SK-N-SH treated with all-trans-retinoic acid at 6 μM for 48 hours (cell line): ENCODE results near the gene IL3RA.
"Not testable (repeated sequence)": the region's sequence is repeated elsewhere in the genome, so short reads cannot be mapped to it uniquely, and the experiment has no call there.

Source experiments
- ATAC-seq: fragments of 200-7000 bp; cut with Tn5 transposase; 3 replicates; pipeline ENCODE4 v1.9.1; 2020; ENCODE audit warnings: mild to moderate bottlenecking, moderate library complexity
- ARNTL ChIP-seq: fragments of 450-650 bp; formaldehyde crosslinking; IDR thresholded peaks from 2 replicates; pipeline ENCODE4 v1.5.0; 2020; ENCODE audit warnings: low read depth, mild to moderate bottlenecking, moderate library complexity, borderline replicate concordance
- BACH2 ChIP-seq: fragments of 250-450 bp; sonication (Bioruptor Pico); IDR thresholded peaks from 2 replicates; pipeline ENCODE4 v1.9.0; 2021; ENCODE audit warnings: mild to moderate bottlenecking, borderline replicate concordance
- CREB5 ChIP-seq: fragments of 250-450 bp; sonication (Bioruptor Pico); IDR thresholded peaks from 2 replicates; pipeline ENCODE4 v1.5.1; 2020; ENCODE audit warnings: low read depth, mild to moderate bottlenecking, moderate library complexity
- CSDC2 ChIP-seq: fragments of 250-450 bp; sonication (Bioruptor Pico); IDR thresholded peaks from 2 replicates; pipeline ENCODE4 v1.5.0; 2020; ENCODE audit warnings: mild to moderate bottlenecking, moderate library complexity
- CSRNP3 ChIP-seq: fragments of 250-450 bp; sonication (Bioruptor Pico); IDR thresholded peaks from 2 replicates; pipeline ENCODE4 v1.5.1; 2021; ENCODE audit warnings: mild to moderate bottlenecking, moderate library complexity
- ESRRG ChIP-seq: fragments of 250-450 bp; sonication (Bioruptor Pico); IDR thresholded peaks from 2 replicates; pipeline ENCODE4 v1.6.1; 2021; ENCODE audit warnings: mild to moderate bottlenecking
- GLIS3 ChIP-seq: fragments of 250-450 bp; sonication (Bioruptor Pico); IDR thresholded peaks from 2 replicates; pipeline ENCODE4 v1.5.0; 2020; ENCODE audit warnings: mild to moderate bottlenecking, moderate library complexity
- ISL1 ChIP-seq: fragments of 250-450 bp; sonication (Bioruptor Pico); IDR thresholded peaks from 2 replicates; pipeline ENCODE4 v2.1.2; 2022; ENCODE audit warnings: mild to moderate bottlenecking, moderate library complexity
- PATZ1 ChIP-seq: fragments of 250-450 bp; sonication (Bioruptor Pico); IDR thresholded peaks from 2 replicates; pipeline ENCODE4 v1.8.0; 2020; ENCODE audit warnings: mild to moderate bottlenecking, moderate library complexity, borderline replicate concordance
- POU6F1 ChIP-seq: fragments of 250-450 bp; sonication (Bioruptor Pico); IDR thresholded peaks from 2 replicates; pipeline ENCODE4 v1.8.0; 2021; ENCODE audit warnings: low read depth, mild to moderate bottlenecking, moderate library complexity, borderline replicate concordance
- RARB ChIP-seq: fragments of 250-450 bp; sonication (Bioruptor Pico); IDR thresholded peaks from 2 replicates; pipeline ENCODE4 v1.8.0; 2021; ENCODE audit warnings: mild to moderate bottlenecking, moderate library complexity
- SNAI2 ChIP-seq: fragments of 250-450 bp; sonication (Bioruptor Pico); IDR thresholded peaks from 2 replicates; pipeline ENCODE4 v1.5.0; 2020; ENCODE audit warnings: mild to moderate bottlenecking, moderate library complexity
- TCF4 ChIP-seq: fragments of 250-450 bp; sonication (Bioruptor Pico); IDR thresholded peaks from 2 replicates; pipeline ENCODE4 v1.8.0; 2021; ENCODE audit warnings: mild to moderate bottlenecking, moderate library complexity, borderline replicate concordance
- TOX ChIP-seq: fragments of 250-450 bp; sonication (Bioruptor Pico); IDR thresholded peaks from 2 replicates; pipeline ENCODE4 v1.8.0; 2021; ENCODE audit warnings: mild to moderate bottlenecking, moderate library complexity, borderline replicate concordance
- TSHZ2 ChIP-seq: fragments of 250-450 bp; sonication (Bioruptor Pico); IDR thresholded peaks from 2 replicates; pipeline ENCODE4 v1.5.0; 2020; ENCODE audit warnings: mild to moderate bottlenecking, moderate library complexity
- ZC3H10 ChIP-seq: fragments of 250-450 bp; sonication (Bioruptor Pico); IDR thresholded peaks from 2 replicates; pipeline ENCODE4 v1.5.1; 2021; ENCODE audit warnings: mild to moderate bottlenecking, moderate library complexity
- ZFP3 ChIP-seq: fragments of 250-450 bp; sonication (Bioruptor Pico); IDR thresholded peaks from 2 replicates; pipeline ENCODE4 v1.5.0; 2020; ENCODE audit warnings: mild to moderate bottlenecking, moderate library complexity
- ZFP30 ChIP-seq: fragments of 450-650 bp; formaldehyde crosslinking; IDR thresholded peaks from 2 replicates; pipeline ENCODE4 v1.5.0; 2022; ENCODE audit warnings: mild to moderate bottlenecking, moderate library complexity
- ZNF70 ChIP-seq: fragments of 450-650 bp; formaldehyde crosslinking; IDR thresholded peaks from 2 replicates; pipeline ENCODE4 v1.5.0; 2020; ENCODE audit warnings: mild to moderate bottlenecking, moderate library complexity
- ZNF8 ChIP-seq: fragments of 450-650 bp; formaldehyde crosslinking; IDR thresholded peaks from 2 replicates; pipeline ENCODE4 v1.5.0; 2020; ENCODE audit warnings: mild to moderate bottlenecking, moderate library complexity

IL3RA gene

GRCh38 chrX:1307626-1308340 is 28.8 kb upstream of the IL3RA start:
- no peak for ATAC-seq
- TF ChIP-seq ZC3H10 (CRISPR knock-in tag) (no peak), CREB5 (CRISPR knock-in tag) (no peak), POU6F1 (no peak), TOX (CRISPR knock-in tag) (no peak), ZNF8 (CRISPR knock-in tag) (no peak), TCF4 (CRISPR knock-in tag) (no peak), RARB (no peak), TSHZ2 (CRISPR knock-in tag) (no peak), ISL1 (CRISPR knock-in tag) (no peak), ZNF70 (CRISPR knock-in tag) (no peak), CSDC2 (CRISPR knock-in tag) (no peak), ZFP3 (CRISPR knock-in tag) (no peak)

- TF ChIP-seq ARNTL (CRISPR knock-in tag) (no peak), ESRRG (CRISPR knock-in tag) (no peak), ZNF70 (CRISPR knock-in tag) (no peak), GLIS3 (no peak), CREB5 (CRISPR knock-in tag) (no peak), CSRNP3 (CRISPR knock-in tag) (no peak), TCF4 (CRISPR knock-in tag) (no peak), ZFP3 (CRISPR knock-in tag) (no peak), SNAI2 (CRISPR knock-in tag) (no peak), TOX (CRISPR knock-in tag) (no peak), CSDC2 (CRISPR knock-in tag) (no peak), RARB (no peak), BACH2 (no peak), PATZ1 (CRISPR knock-in tag) (no peak), ZFP30 (no peak)
- no peak for ATAC-seq
These were observed 28.1 kb upstream of the IL3RA start for GRCh38 chrX:1308476-1308875.

- not testable (repeated sequence) for ATAC-seq
These were observed 27.7 kb upstream of the IL3RA start for GRCh38 chrX:1308917-1309316.
